Measurements from ENCODE around the gene RAB40B. TPM values are rescaled to one million over a fixed set of nuclear protein-coding genes. Genes with fewer than 3 reads are reported as not detected.

RAB40B gene
- total and polyA plus RNA-seq, 2 donors (not counting 1 experiment from before 2014, with no cell fraction given): 4.7 to 8.0 TPM

- Mint-ChIP-seq H3K4me3 (no peak overlapping the region), H3K4me1 (peaks cover 11% of the 10 kb centered on the region), H3K27me3 (no peaks in the 10 kb centered on the region), H3K27ac (no peak overlapping the region), H3K9me3 (ENCODE audit: insufficient read depth) (no peaks in the 10 kb centered on the region)
- H3K79me2 ChIP-seq (ENCODE audit: control insufficient read depth, insufficient read depth, low read length): peaks cover 10% of the 10 kb centered on the region
- H3K4me1 ChIP-seq (ENCODE audit: control insufficient read depth in 2 of 2, insufficient read depth in 2 of 2, low read length in 2 of 2): peaks cover 7 to 9% of the 10 kb centered on the region in 2 donors
- 92% methylated on average over 15 of the region's 19 CpGs for WGBS (ENCODE audit: insufficient coverage)
- peaks cover 0 to 37% of the 10 kb centered on the region in 2 experiments for H3K36me3 ChIP-seq (replicated peaks in 1 of 2; ENCODE audit: control extremely low read depth in 1 of 2, control insufficient read depth in 1 of 2, extremely low read depth in 1 of 2, insufficient read depth in 2 of 2, low read length in 1 of 2)
- H3K9me3 ChIP-seq (ENCODE audit: control extremely low read depth in 1 of 3, control insufficient read depth in 2 of 3, insufficient read depth in 1 of 3, low read length in 2 of 3): no peaks in the 10 kb centered on the region
- H3K4me3 ChIP-seq (ENCODE audit: control extremely low read depth in 1 of 5, extremely low read depth in 1 of 5, insufficient read depth in 1 of 5, low read depth in 2 of 5, low read length in 4 of 5): no peak overlapping the region
- H3K27ac ChIP-seq (ENCODE audit: low read length in 2 of 2): no peak overlapping the region
- DNase-seq (no peak), ATAC-seq (ENCODE audit: low read depth) (no peak)
- intact Hi-C loops (cut with micrococcal nuclease): no loop called here
- ChIA-PET POLR2A (no interaction called here), CTCF (no interaction called here)
- TF ChIP-seq EZH2 (IDR thresholded peaks at IDR 0.05; ENCODE audit: borderline replicate concordance, insufficient read depth, low read depth, low read length, poor library complexity, severe bottlenecking) (no peak), CTCF (IDR thresholded peaks at IDR 0.05) (no peak)
- H3K4me2 ChIP-seq (replicated peaks; ENCODE audit: low read depth, low read length, poor library complexity, severe bottlenecking): no peak overlapping the region
- no peak overlapping the region for H3K9ac ChIP-seq (ENCODE audit: low read length)
- H2AFZ ChIP-seq (ENCODE audit: insufficient read depth, low read depth, low read length, poor library complexity, severe bottlenecking): no peak overlapping the region
- H4K20me1 ChIP-seq (ENCODE audit: control insufficient read depth, insufficient read depth, low read length, poor library complexity, severe bottlenecking): peaks cover 13% of the 10 kb centered on the region
- no peaks in the 10 kb centered on the region for H3K27me3 ChIP-seq (replicated peaks in 1 of 4; ENCODE audit: control extremely low read depth in 1 of 4, control insufficient read depth in 3 of 4, insufficient read depth in 4 of 4, low read length in 3 of 4)
Measured at GRCh38 chr17:82722341-82723013, 24.0 kb upstream of the RAB40B start.

GRCh38 chr17:82720204-82720603, 21.7 kb upstream of the RAB40B start:
- Mint-ChIP-seq H3K27me3 (no peaks in the 10 kb centered on the region), H3K4me3 (no peak overlapping the region), H3K27ac (no peak overlapping the region), H3K4me1 (peaks cover 22% of the 10 kb centered on the region), H3K9me3 (ENCODE audit: insufficient read depth) (no peaks in the 10 kb centered on the region)
- no peak overlapping the region for H3K27ac ChIP-seq (ENCODE audit: low read length in 2 of 2)
- 97% methylated on average over 16 of the region's 19 CpGs for WGBS (ENCODE audit: insufficient coverage)
- no peak for TF ChIP-seq CTCF (IDR thresholded peaks at IDR 0.05)
- TF ChIP-seq EZH2 (IDR thresholded peaks at IDR 0.05; ENCODE audit: borderline replicate concordance, insufficient read depth, low read depth, low read length, poor library complexity, severe bottlenecking): no peak
- no peak overlapping the region for H3K9ac ChIP-seq (ENCODE audit: low read length)
- peaks cover 14% of the 10 kb centered on the region for H3K79me2 ChIP-seq (ENCODE audit: control insufficient read depth, insufficient read depth, low read length)
- POLR2A ChIA-PET: no interaction called here
- CTCF ChIA-PET: no interaction called here
- ATAC-seq (ENCODE audit: low read depth) (no peak), DNase-seq (no peak)
- H2AFZ ChIP-seq (ENCODE audit: insufficient read depth, low read depth, low read length, poor library complexity, severe bottlenecking): no peak overlapping the region
- peaks cover 17% of the 10 kb centered on the region for H4K20me1 ChIP-seq (ENCODE audit: control insufficient read depth, insufficient read depth, low read length, poor library complexity, severe bottlenecking)
- no peak overlapping the region for H3K4me2 ChIP-seq (replicated peaks; ENCODE audit: low read depth, low read length, poor library complexity, severe bottlenecking)
- intact Hi-C loops (cut with micrococcal nuclease): no loop called here
- H3K36me3 ChIP-seq (replicated peaks in 1 of 2; ENCODE audit: control extremely low read depth in 1 of 2, control insufficient read depth in 1 of 2, extremely low read depth in 1 of 2, insufficient read depth in 2 of 2, low read length in 1 of 2): peaks cover 0 to 28% of the 10 kb centered on the region in 2 experiments
- H3K9me3 ChIP-seq (ENCODE audit: control extremely low read depth in 1 of 3, control insufficient read depth in 2 of 3, insufficient read depth in 1 of 3, low read length in 2 of 3): no peaks in the 10 kb centered on the region
- H3K27me3 ChIP-seq (replicated peaks in 1 of 4; ENCODE audit: control extremely low read depth in 1 of 4, control insufficient read depth in 3 of 4, insufficient read depth in 4 of 4, low read length in 3 of 4): no peaks in the 10 kb centered on the region
- H3K4me3 ChIP-seq (ENCODE audit: control extremely low read depth in 1 of 5, extremely low read depth in 1 of 5, insufficient read depth in 1 of 5, low read depth in 2 of 5, low read length in 4 of 5): no peak overlapping the region
- H3K4me1 ChIP-seq (ENCODE audit: control insufficient read depth in 2 of 2, insufficient read depth in 2 of 2, low read length in 2 of 2): peaks cover 16 to 21% of the 10 kb centered on the region in 2 donors

Measured in B cell (primary cell).